Activated T-helper 1 cell treated with anti-CD3 and anti-CD28 coated beads, Interleukin-2, amount 50 U/mL, for 16 hours (primary cell): ENCODE results near the gene CCT6A.
"Not testable (repeated sequence)": the region's sequence is repeated elsewhere in the genome, so short reads cannot be mapped to it uniquely, and the experiment has no call there.

Experiments used
- DNase-seq, 2 donors: peaks; one replicate each; pipeline ENCODE4 v3.0.0-alpha.2; 2020; ENCODE audit warnings: low read depth in 1 of 2, low spot score in 1 of 2

CCT6A gene

DNA sequence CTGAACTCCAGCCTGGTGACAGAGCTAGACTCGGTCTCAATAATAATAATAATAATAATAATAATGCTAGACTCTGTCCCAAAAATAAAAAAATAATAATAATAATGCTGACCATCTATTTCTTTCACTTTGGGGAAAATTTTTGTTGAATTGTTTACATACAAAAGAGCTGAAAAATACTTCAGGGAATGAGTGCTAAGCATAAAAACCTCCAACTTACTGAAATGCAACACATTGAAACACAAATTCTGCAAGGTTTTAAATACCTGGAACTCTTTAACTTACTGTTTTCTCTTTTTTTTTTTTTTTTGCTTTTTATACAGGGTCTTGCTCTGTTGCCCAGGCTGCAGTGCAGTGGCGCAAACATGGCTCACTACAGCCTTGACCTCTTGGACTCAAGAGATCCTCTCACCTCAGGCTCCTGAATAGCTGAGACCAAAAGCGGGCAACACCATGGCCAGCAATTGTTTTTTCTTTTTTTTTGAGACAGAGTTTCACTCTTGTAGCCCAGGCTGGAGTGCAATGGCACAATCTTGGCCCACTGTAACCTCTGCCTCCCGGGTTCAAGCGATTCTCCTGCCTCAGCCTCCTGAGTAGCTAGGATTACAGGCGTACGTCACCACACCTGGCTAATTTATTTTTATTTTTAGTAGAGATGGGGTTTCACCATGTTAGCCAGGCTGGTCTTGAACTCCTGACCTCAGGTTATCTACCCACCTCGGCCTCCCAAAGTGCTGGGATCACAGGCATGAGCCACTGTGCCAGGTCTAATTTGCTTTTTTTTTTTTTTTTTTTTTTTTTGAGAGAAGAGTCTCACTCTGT lies 46.8 kb downstream of the CCT6A start:
- DNase-seq, result not testable (repeated sequence)

DNA sequence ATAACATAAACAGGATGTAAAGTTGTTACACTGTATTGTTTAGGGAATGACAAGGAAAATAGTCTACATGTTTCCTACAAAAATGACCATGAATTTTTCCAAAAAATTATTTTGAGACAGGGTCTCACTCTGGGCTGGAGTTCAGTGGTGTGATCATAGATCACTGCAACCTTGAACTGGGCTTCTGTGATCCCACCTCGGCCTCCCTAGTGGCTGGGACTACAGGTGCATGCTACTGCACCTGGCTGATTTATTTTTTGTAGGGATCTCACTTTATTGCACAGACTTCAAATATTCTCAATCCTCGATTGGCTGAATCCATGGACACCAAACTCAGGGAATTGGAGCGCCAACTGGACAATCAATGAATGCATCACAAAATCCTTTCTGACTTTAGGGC lies 48.1 kb downstream of the CCT6A start:
- DNase-seq, result no peak

DNA sequence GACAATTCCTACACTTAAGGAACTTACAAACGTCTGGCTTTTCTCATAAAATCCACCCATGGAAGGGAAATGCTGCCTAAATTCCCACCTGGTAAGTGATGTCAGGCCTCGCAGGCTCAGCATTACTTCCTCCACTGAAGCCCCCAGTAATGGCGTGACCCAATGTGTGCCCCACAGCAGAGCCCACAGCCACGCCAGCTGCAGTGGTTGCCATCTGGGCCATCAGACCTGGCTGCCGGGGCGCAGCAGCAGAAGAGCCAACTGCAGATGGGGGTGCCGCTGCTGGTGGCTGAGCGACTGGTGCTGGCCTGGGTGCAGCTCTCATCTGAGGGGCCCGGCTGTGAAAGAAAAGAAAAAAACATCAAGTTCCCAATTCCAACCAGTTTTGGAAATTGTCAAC lies 52.6 kb downstream of the CCT6A start:
- not testable (repeated sequence) for DNase-seq

DNA sequence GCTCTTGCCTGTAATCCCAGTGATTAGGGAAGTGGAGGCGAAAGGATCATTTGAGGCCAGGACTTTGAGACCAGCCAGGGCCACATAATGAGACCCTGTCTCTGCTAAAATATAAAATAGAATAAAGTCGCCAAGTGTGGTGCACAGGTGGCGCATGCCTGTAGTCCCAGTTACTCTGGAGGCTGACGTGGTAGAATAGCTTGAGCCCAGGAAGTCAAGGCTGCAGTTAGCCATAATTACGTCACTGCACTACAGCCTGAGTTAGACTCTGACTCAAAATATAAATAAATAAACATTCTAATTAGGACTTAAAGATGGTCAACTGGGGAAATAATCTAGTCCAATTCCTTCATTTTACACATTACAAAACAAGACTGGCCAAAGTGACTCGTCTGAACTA lies 53.9 kb downstream of the CCT6A start:
- DNase-seq, result no peak

DNA sequence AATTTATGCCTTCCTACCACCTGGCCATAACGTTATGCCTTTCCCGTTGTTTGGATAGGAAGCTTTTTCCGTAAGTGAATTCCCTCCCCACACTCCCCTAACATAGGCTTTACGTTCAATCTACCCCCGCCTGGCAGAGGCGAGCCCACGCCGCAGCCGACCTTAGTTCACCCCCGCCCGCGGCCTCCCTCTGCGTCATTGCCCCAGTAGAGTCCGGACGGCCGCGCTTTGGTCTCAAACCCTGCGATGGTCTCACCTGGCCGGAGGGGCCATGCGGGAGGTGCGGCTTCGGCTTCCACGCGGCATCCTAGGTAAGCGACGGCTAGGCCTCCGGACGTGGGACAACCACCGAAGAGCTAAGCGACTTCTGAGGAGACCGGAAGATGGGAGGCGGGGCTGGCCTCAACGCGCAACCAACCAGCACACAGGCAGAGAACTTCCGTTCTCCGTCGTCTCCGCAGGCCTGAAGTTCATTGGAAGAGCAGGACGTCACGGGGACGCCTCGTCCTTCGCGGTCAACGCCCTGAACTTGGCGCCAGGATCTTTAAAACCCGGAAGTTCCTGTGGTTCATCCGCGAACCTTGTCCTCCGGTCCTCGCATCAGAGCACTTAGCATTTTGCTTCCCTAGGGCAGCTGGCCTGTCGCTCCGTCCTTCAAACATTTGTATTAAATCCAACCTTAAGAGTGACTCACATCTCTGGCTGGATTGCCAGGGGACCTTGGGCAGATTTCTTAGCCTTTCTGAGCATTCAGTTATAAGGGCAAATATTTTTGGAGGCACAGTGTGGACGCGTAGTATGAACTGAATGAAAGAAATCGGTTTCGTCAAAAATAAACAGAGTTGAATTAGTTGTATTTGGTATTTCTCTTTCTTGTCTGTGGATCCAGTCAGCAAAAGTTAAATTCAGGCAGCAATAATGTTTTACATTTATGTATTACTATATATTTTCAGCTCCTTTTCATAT lies 54.8 kb downstream of the CCT6A start, which contains the start of gene CHCHD2:
CHCHD2 (minus strand) TSS at position 369 of the 966 bp plus-strand sequence; CDS start at position 306, 63 bp downstream.
- DNase-seq, result peak; percentile 83 to 90

- no peak for DNase-seq
Measured at GRCh38 chr7:56107954-56108258, 56.3 kb downstream of the CCT6A start.

DNA sequence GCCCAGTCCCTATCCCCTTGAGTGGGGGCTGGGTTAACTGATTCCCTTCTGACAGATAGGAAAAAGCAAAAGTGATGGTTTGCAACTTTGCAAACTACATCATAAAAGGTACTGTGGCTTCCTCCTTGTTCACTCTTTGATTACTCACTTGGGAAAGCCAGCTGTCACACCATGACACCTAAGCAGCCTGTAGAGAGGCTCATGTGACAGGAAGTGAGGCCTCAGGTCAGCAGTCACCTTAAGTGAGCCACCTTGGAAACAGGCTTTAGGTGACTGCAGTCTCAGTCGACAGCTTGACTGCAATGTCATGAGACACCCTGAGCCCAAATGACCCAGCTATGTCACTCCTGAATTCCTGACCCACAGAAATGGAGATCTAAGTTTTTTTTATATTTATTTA lies 59.0 kb downstream of the CCT6A start:
- no peak for DNase-seq

- DNase-seq, result not testable (repeated sequence)
Measured at GRCh38 chr7:56112244-56112643, 60.7 kb downstream of the CCT6A start.
